ENCODE data around the gene PXMP4.

Gene PXMP4

GRCh38 chr20:33732166-33732970 lies 12.3 kb upstream of the PXMP4 start:
- Histone ChIP-seq H4K91ac (ENCODE audit: low read depth, low read length, poor library complexity) (peak overlapping the region; percentile 72), H3K27me3 (ENCODE audit: control insufficient read depth in 3 of 3, insufficient read depth in 3 of 3, low read depth in 1 of 3, low read length in 3 of 3) (peaks cover 0 to 2% (median 0%) of the 10 kb centered on the region in 3 experiments), H3K4me3 (ENCODE audit: low read length in 2 of 2) (peak overlapping the region; percentile 34 to 79), H3K36me3 (replicated peaks in 1 of 2; ENCODE audit: control insufficient read depth in 2 of 2, insufficient read depth in 2 of 2, low read length in 2 of 2) (peaks cover 0 to 2% of the 10 kb centered on the region in 2 donors), H2BK120ac (ENCODE audit: low read depth, low read length) (peak overlapping the region; percentile 6), H2BK12ac (ENCODE audit: low read length) (peak overlapping the region; percentile 18), H3K18ac (ENCODE audit: low read length) (peak overlapping the region; percentile 99), H3K14ac (ENCODE audit: low read length) (peak overlapping the region; percentile 9), H2AK5ac (ENCODE audit: low read depth, low read length) (peak overlapping the region; percentile 15), H3K79me1 (ENCODE audit: low read depth, low read length) (peaks cover 2% of the 10 kb centered on the region), H4K8ac (ENCODE audit: low read depth, low read length) (no peak overlapping the region), H3K23ac (ENCODE audit: low read depth, low read length, poor library complexity) (peak overlapping the region; percentile 98), H3K4me2 (ENCODE audit: insufficient read depth, low read length, poor library complexity, severe bottlenecking) (peak overlapping the region; percentile 91), H2AFZ (ENCODE audit: low read length) (peak overlapping the region; percentile 97), H3K4me1 (ENCODE audit: control insufficient read depth in 2 of 2, insufficient read depth in 1 of 2, low read depth in 1 of 2, low read length in 2 of 2) (peaks cover 4 to 9% of the 10 kb centered on the region in 2 donors), H3K9ac (ENCODE audit: low read depth, low read length, poor library complexity) (peak overlapping the region; percentile 80), H2BK5ac (ENCODE audit: low read length) (peak overlapping the region; percentile 91), H3K9me3 (replicated peaks in 1 of 2; ENCODE audit: control insufficient read depth in 2 of 2, insufficient read depth in 1 of 2, low read depth in 1 of 2, low read length in 2 of 2) (peaks cover 6 to 11% of the 10 kb centered on the region in 2 donors), H2BK15ac (ENCODE audit: low read length) (peak overlapping the region; percentile 90), H3K4ac (ENCODE audit: low read length) (no peak overlapping the region), H3K27ac (replicated peaks; ENCODE audit: low read length) (peak overlapping the region; percentile 90)
- no peak for DNase-seq (ENCODE audit: low spot score)
- no CpG with 5 or more reads among the region's 68 CpGs for WGBS, 2 donors (ENCODE audit: extremely low coverage in 2 of 2, insufficient read length in 2 of 2, insufficient replicate concordance in 1 of 2)

GRCh38 chr20:33731693-33732165 lies 11.6 kb upstream of the PXMP4 start, which contains the start of gene ZNF341:
ZNF341 (plus strand) TSS chr20:33731996; CDS start chr20:33732022, 26 bp downstream.
- Histone ChIP-seq H4K8ac (ENCODE audit: low read depth, low read length) (peak within 1 kb of the TSS; percentile 92), H3K27me3 (ENCODE audit: control insufficient read depth in 3 of 3, insufficient read depth in 3 of 3, low read depth in 1 of 3, low read length in 3 of 3) (peaks cover 0 to 2% (median 0%) of the 10 kb centered on the region in 3 experiments), H3K4me1 (ENCODE audit: control insufficient read depth in 2 of 2, insufficient read depth in 1 of 2, low read depth in 1 of 2, low read length in 2 of 2) (peaks cover 4 to 9% of the 10 kb centered on the region in 2 donors), H3K4me2 (ENCODE audit: insufficient read depth, low read length, poor library complexity, severe bottlenecking) (peak within 1 kb of the TSS; percentile 91), H2AK5ac (ENCODE audit: low read depth, low read length) (peak within 1 kb of the TSS; percentile 15), H2AFZ (ENCODE audit: low read length) (peak within 1 kb of the TSS; percentile 97), H3K4me3 (ENCODE audit: low read length in 2 of 2) (peak within 1 kb of the TSS; percentile 34 to 79), H2BK120ac (ENCODE audit: low read depth, low read length) (peak within 1 kb of the TSS; percentile 97), H3K9me3 (replicated peaks in 1 of 2; ENCODE audit: control insufficient read depth in 2 of 2, insufficient read depth in 1 of 2, low read depth in 1 of 2, low read length in 2 of 2) (peaks cover 3 to 7% of the 10 kb centered on the region in 2 donors), H2BK12ac (ENCODE audit: low read length) (peak within 1 kb of the TSS; percentile 73), H3K36me3 (replicated peaks in 1 of 2; ENCODE audit: control insufficient read depth in 2 of 2, insufficient read depth in 2 of 2, low read length in 2 of 2) (peaks cover 0 to 2% of the 10 kb centered on the region in 2 donors), H4K91ac (ENCODE audit: low read depth, low read length, poor library complexity) (peak within 1 kb of the TSS; percentile 72), H3K14ac (ENCODE audit: low read length) (peak within 1 kb of the TSS; percentile 71), H2BK15ac (ENCODE audit: low read length) (peak within 1 kb of the TSS; percentile 100), H3K18ac (ENCODE audit: low read length) (peak within 1 kb of the TSS; percentile 99), H3K4ac (ENCODE audit: low read length) (peak within 1 kb of the TSS; percentile 98), H3K27ac (replicated peaks; ENCODE audit: low read length) (peak within 1 kb of the TSS; percentile 90), H2BK5ac (ENCODE audit: low read length) (peak within 1 kb of the TSS; percentile 91), H3K23ac (ENCODE audit: low read depth, low read length, poor library complexity) (peak within 1 kb of the TSS; percentile 98), H3K79me1 (ENCODE audit: low read depth, low read length) (peaks cover 2% of the 10 kb centered on the region), H3K9ac (ENCODE audit: low read depth, low read length, poor library complexity) (peak within 1 kb of the TSS; percentile 80)
- WGBS, 2 donors (ENCODE audit: extremely low coverage in 2 of 2, insufficient read length in 2 of 2, insufficient replicate concordance in 1 of 2): no CpG with 5 or more reads among the region's 57 CpGs
- DNase-seq (ENCODE audit: low spot score): peak; percentile 91

GRCh38 chr20:33730946-33731692 lies 11.0 kb upstream of the PXMP4 start:
- H3K27ac ChIP-seq (replicated peaks; ENCODE audit: low read length): peak overlapping the region; percentile 90
- no CpG with 5 or more reads among the region's 18 CpGs for WGBS, 2 donors (ENCODE audit: extremely low coverage in 2 of 2, insufficient read length in 2 of 2, insufficient replicate concordance in 1 of 2)
- H3K23ac ChIP-seq (ENCODE audit: low read depth, low read length, poor library complexity): peak overlapping the region; percentile 98
- peak overlapping the region; percentile 78 for H2AFZ ChIP-seq (ENCODE audit: low read length)
- H3K14ac ChIP-seq (ENCODE audit: low read length): peak overlapping the region; percentile 71
- peak overlapping the region; percentile 92 for H4K8ac ChIP-seq (ENCODE audit: low read depth, low read length)
- H3K9me3 ChIP-seq (replicated peaks in 1 of 2; ENCODE audit: control insufficient read depth in 2 of 2, insufficient read depth in 1 of 2, low read depth in 1 of 2, low read length in 2 of 2): peaks cover 1% of the 10 kb centered on the region in 2 donors
- peaks cover 4 to 9% of the 10 kb centered on the region in 2 donors for H3K4me1 ChIP-seq (ENCODE audit: control insufficient read depth in 2 of 2, insufficient read depth in 1 of 2, low read depth in 1 of 2, low read length in 2 of 2)
- peak overlapping the region; percentile 73 for H2BK12ac ChIP-seq (ENCODE audit: low read length)
- no peak for DNase-seq (ENCODE audit: low spot score)
- H2AK5ac ChIP-seq (ENCODE audit: low read depth, low read length): peak overlapping the region; percentile 12
- H3K79me1 ChIP-seq (ENCODE audit: low read depth, low read length): peaks cover 2% of the 10 kb centered on the region
- no peak overlapping the region for H3K9ac ChIP-seq (ENCODE audit: low read depth, low read length, poor library complexity)
- H3K4me2 ChIP-seq (ENCODE audit: insufficient read depth, low read length, poor library complexity, severe bottlenecking): peak overlapping the region; percentile 33
- no peak overlapping the region for H4K91ac ChIP-seq (ENCODE audit: low read depth, low read length, poor library complexity)
- peak overlapping the region; percentile 100 for H2BK15ac ChIP-seq (ENCODE audit: low read length)
- peak overlapping the region; percentile 34 to 72 for H3K4me3 ChIP-seq (ENCODE audit: low read length in 2 of 2)
- peak overlapping the region; percentile 98 for H3K4ac ChIP-seq (ENCODE audit: low read length)
- H3K27me3 ChIP-seq (ENCODE audit: control insufficient read depth in 3 of 3, insufficient read depth in 3 of 3, low read depth in 1 of 3, low read length in 3 of 3): peaks cover 0 to 2% (median 0%) of the 10 kb centered on the region in 3 experiments
- peak overlapping the region; percentile 97 for H2BK120ac ChIP-seq (ENCODE audit: low read depth, low read length)
- H2BK5ac ChIP-seq (ENCODE audit: low read length): peak overlapping the region; percentile 90
- H3K18ac ChIP-seq (ENCODE audit: low read length): peak overlapping the region; percentile 97
- peaks cover 0 to 2% of the 10 kb centered on the region in 2 donors for H3K36me3 ChIP-seq (replicated peaks in 1 of 2; ENCODE audit: control insufficient read depth in 2 of 2, insufficient read depth in 2 of 2, low read length in 2 of 2)
